K562 (cell line): ENCODE data around the gene PRDM11. TPM values are rescaled to one million over a fixed set of nuclear protein-coding genes. Genes with fewer than 3 reads are reported as not detected.

Experiments used
- BCOR ChIP-seq: fragments of 450-650 bp; IDR thresholded peaks from 2 replicates; pipeline ENCODE4 v1.6.1; 2016
- CREM ChIP-seq: IDR thresholded peaks from 2 replicates; pipeline ENCODE4 v1.6.1; 2014; ENCODE audit warnings: antibody characterized with exemption, low read depth
- CTBP1 ChIP-seq: fragments of 450-650 bp; IDR thresholded peaks from 2 replicates; pipeline ENCODE4 v1.6.1; 2016; ENCODE audit warnings: borderline replicate concordance
- CXXC5 ChIP-seq: fragments of 250-450 bp; sonication (Bioruptor Pico); IDR thresholded peaks from 2 replicates; pipeline ENCODE4 v1.8.0; 2022; ENCODE audit warnings: inconsistent platforms, mild to moderate bottlenecking, moderate library complexity
- HMGN3 ChIP-seq: IDR thresholded peaks from 2 replicates; pipeline ENCODE4 v1.6.1; 2011; ENCODE audit warnings: borderline replicate concordance, low read depth, mild to moderate bottlenecking, mixed read lengths, low read length; ENCODE audit not compliant: insufficient read length; ENCODE audit errors: extremely low read depth
- LARP7 ChIP-seq: fragments of 450-650 bp; IDR thresholded peaks from 2 replicates; pipeline ENCODE4 v1.6.1; 2016
- NBN ChIP-seq: fragments of 450-650 bp; IDR thresholded peaks from 2 replicates; pipeline ENCODE4 v1.6.1; 2016; ENCODE audit warnings: low read depth, mild to moderate bottlenecking
- NR2C2 ChIP-seq, 2 experiments: fragments of 200-800 bp in 1 of 2; sonication (Bioruptor generic) in 1 of 2; sonication (generic) in 1 of 2; formaldehyde crosslinking in 1 of 2; IDR thresholded peaks; 2 replicates each; pipeline versions ENCODE4 v1.6.1 to v1.8.0; 2016 to 2022; ENCODE audit warnings: mild to moderate bottlenecking in 1 of 2, missing compliant biosample characterization in 1 of 2, missing genetic modification characterization in 1 of 2, missing genetic modification reagents in 1 of 2
- PCBP2 ChIP-seq: fragments of 200-400 bp; formaldehyde crosslinking; IDR thresholded peaks from 2 replicates; pipeline ENCODE4 v1.6.1; 2018; ENCODE audit warnings: low read length, low read depth, mild to moderate bottlenecking, moderate library complexity; ENCODE audit not compliant: poor library complexity, severe bottlenecking
- PML ChIP-seq: IDR thresholded peaks from 2 replicates; pipeline ENCODE4 v1.6.1; 2012; ENCODE audit warnings: low read length, inconsistent platforms
- SP1 ChIP-seq: sonication (generic); formaldehyde crosslinking; IDR thresholded peaks from 2 replicates; pipeline ENCODE4 v1.8.1; 2022; ENCODE audit warnings: mild to moderate bottlenecking, missing genetic modification reagents
- TCF7L2 ChIP-seq: fragments of 150-350 bp; IDR thresholded peaks from 2 replicates; pipeline ENCODE4 v1.6.1; 2016; ENCODE audit warnings: low read depth, mild to moderate bottlenecking, low read length, moderate library complexity
- ZNF431 ChIP-seq: sonication (generic); formaldehyde crosslinking; IDR thresholded peaks from 2 replicates; pipeline ENCODE4 v1.8.0; 2022; ENCODE audit warnings: mild to moderate bottlenecking, missing genetic modification reagents
- ZNF699 ChIP-seq: fragments of 250-450 bp; sonication (Bioruptor Pico); IDR thresholded peaks from 2 replicates; pipeline ENCODE4 v1.8.0; 2021; ENCODE audit warnings: mild to moderate bottlenecking, moderate library complexity; ENCODE audit not compliant: insufficient replicate concordance
- ZZZ3 ChIP-seq: fragments of 450-650 bp; IDR thresholded peaks from 2 replicates; pipeline ENCODE4 v1.6.1; 2016; ENCODE audit warnings: antibody characterized with exemption, mild to moderate bottlenecking, moderate library complexity
- polyA plus RNA-seq, 8 experiments: library from polyadenylated mRNA; depleted of rRNA in 4 of 8; stranded (reverse) in 5 of 8; unstranded in 3 of 8; fragments of >200 nt; fragmentation: Nextera tagmentation in 2 of 8; fragmentation: Illumina TruSeq in 1 of 8; extraction: Ambion mirVana in 2 of 8; extraction: Trizol in 1 of 8; gene quantifications; 2 replicates each; pipeline versions ENCODE4 v1.2.1 to v1.2.3, GENCODE V29; 2011 to 2014; ENCODE audit warnings: inconsistent platforms in 1 of 8, missing spikeins in 1 of 8
- total RNA-seq, 7 experiments: library from RNA; depleted of rRNA in 6 of 7; stranded (reverse); fragments of >200 nt in 6 of 7; fragmentation: Illumina TruSeq in 2 of 7; extraction: Trizol in 2 of 7; gene quantifications; 2 replicates each; pipeline versions ENCODE4 v1.2.1 to v1.2.3, GENCODE V29; 2011 to 2021; ENCODE audit warnings: low replicate concordance in 1 of 7
- TF ChIP-seq, protein P1 (sequence below): IDR thresholded peaks from 3 replicates; pipeline ENCODE4 v1.6.1; 2011; ENCODE audit warnings: borderline replicate concordance, mild to moderate bottlenecking, moderate library complexity; ENCODE audit not compliant: insufficient read length; ENCODE audit errors: extremely low read depth
- TF ChIP-seq, protein P2 (sequence below), 2 experiments: fragments of 450-650 bp; IDR thresholded peaks; 2 replicates each; pipeline ENCODE4 v1.6.1; 2018; ENCODE audit warnings: mild to moderate bottlenecking in 2 of 2, low read depth in 1 of 2; ENCODE audit not compliant: partially characterized antibody in 2 of 2
- TF ChIP-seq, protein P3 (sequence below): IDR thresholded peaks from 2 replicates; pipeline ENCODE4 v1.6.1; 2011; ENCODE audit not compliant: insufficient read length; ENCODE audit errors: extremely low read depth

Gene PRDM11
- total and polyA plus RNA-seq, 9 of the 15 experiments (the other 6 are each of a cell fraction or from before 2014, with no cell fraction given) = 0.01 to 1.1 (median 0.29) TPM

DNA sequence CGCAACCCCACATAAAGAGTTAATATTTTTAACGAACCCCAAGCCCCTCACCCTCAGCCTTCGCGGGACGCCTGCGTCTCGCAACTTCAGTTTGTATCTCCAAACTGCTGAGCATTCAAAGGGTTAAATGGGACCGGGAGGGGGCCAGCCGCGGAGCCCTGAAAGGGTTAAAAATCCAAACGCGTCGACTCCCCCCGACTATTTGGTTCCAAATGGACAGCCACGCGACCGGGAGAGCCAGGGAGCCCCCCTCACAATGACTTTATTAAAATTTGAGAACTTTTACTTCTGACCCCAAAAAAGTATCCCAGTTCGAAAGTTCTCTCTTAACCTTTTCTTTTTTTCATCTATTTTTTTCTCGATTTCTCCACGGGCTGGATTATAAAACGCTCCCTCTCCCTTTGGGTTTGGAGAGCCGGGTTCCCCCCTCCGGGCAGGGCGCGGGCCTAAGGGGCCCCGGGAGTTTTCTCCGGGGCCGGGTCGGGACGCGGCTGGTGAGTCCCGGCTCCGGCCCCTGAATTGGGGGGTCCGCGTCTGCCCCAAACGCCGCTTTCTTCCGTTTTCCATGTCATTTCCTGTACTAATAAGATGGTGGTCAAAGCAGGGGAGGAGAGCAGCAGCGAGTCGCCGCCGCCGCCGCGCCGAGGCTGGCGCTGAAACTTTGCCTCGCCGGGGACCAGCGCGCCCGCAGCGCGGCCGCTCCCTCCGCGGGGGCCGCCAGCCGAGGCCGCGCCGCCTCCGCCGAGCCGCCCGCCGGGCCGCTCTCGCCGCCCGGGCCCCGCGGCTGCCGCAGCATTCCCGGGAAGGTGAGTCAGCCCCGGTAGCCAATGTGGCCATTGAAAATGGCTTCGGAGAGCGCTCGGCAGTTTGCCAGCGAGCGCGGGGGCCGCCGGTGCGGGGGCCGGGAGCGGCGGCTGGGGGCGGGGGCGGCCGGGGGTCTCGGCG lies at the start of gene PRDM11 (continued):
- TF ChIP-seq ZZZ3 (no peak), SP1 (no peak), PCBP2 (no peak), HMGN3 (no peak), ZNF699 (CRISPR knock-in tag) (no peak), TCF7L2 (no peak), ZNF431 (CRISPR knock-in tag) (no peak), PML (no peak), BCOR (0 out of 2 replicates have a peak, but pooled peaks have one; percentile 2), CREM (no peak), CTBP1 (no peak), NR2C2 (CRISPR knock-in tag; IDR thresholded peaks at IDR 0.05) (no peak), NR2C2 (tag; IDR thresholded peaks at IDR 0.05) (peak; percentile 51; the same call in 1 of the 2 replicates), LARP7 (no peak), NBN (no peak), CXXC5 (CRISPR knock-in tag) (0 out of 2 replicates have a peak, but pooled peaks have one; percentile 6)
- TF ChIP-seq, protein P1, sequence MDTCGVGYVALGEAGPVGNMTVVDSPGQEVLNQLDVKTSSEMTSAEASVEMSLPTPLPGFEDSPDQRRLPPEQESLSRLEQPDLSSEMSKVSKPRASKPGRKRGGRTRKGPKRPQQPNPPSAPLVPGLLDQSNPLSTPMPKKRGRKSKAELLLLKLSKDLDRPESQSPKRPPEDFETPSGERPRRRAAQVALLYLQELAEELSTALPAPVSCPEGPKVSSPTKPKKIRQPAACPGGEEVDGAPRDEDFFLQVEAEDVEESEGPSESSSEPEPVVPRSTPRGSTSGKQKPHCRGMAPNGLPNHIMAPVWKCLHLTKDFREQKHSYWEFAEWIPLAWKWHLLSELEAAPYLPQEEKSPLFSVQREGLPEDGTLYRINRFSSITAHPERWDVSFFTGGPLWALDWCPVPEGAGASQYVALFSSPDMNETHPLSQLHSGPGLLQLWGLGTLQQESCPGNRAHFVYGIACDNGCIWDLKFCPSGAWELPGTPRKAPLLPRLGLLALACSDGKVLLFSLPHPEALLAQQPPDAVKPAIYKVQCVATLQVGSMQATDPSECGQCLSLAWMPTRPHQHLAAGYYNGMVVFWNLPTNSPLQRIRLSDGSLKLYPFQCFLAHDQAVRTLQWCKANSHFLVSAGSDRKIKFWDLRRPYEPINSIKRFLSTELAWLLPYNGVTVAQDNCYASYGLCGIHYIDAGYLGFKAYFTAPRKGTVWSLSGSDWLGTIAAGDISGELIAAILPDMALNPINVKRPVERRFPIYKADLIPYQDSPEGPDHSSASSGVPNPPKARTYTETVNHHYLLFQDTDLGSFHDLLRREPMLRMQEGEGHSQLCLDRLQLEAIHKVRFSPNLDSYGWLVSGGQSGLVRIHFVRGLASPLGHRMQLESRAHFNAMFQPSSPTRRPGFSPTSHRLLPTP = peak; percentile 23
- TF ChIP-seq, protein P2, sequence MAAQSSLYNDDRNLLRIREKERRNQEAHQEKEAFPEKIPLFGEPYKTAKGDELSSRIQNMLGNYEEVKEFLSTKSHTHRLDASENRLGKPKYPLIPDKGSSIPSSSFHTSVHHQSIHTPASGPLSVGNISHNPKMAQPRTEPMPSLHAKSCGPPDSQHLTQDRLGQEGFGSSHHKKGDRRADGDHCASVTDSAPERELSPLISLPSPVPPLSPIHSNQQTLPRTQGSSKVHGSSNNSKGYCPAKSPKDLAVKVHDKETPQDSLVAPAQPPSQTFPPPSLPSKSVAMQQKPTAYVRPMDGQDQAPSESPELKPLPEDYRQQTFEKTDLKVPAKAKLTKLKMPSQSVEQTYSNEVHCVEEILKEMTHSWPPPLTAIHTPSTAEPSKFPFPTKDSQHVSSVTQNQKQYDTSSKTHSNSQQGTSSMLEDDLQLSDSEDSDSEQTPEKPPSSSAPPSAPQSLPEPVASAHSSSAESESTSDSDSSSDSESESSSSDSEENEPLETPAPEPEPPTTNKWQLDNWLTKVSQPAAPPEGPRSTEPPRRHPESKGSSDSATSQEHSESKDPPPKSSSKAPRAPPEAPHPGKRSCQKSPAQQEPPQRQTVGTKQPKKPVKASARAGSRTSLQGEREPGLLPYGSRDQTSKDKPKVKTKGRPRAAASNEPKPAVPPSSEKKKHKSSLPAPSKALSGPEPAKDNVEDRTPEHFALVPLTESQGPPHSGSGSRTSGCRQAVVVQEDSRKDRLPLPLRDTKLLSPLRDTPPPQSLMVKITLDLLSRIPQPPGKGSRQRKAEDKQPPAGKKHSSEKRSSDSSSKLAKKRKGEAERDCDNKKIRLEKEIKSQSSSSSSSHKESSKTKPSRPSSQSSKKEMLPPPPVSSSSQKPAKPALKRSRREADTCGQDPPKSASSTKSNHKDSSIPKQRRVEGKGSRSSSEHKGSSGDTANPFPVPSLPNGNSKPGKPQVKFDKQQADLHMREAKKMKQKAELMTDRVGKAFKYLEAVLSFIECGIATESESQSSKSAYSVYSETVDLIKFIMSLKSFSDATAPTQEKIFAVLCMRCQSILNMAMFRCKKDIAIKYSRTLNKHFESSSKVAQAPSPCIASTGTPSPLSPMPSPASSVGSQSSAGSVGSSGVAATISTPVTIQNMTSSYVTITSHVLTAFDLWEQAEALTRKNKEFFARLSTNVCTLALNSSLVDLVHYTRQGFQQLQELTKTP (IDR thresholded peaks at IDR 0.05; ENCODE audit: low read depth in 1 of 2, partially characterized antibody in 2 of 2) = no peak
- TF ChIP-seq, protein P3, sequence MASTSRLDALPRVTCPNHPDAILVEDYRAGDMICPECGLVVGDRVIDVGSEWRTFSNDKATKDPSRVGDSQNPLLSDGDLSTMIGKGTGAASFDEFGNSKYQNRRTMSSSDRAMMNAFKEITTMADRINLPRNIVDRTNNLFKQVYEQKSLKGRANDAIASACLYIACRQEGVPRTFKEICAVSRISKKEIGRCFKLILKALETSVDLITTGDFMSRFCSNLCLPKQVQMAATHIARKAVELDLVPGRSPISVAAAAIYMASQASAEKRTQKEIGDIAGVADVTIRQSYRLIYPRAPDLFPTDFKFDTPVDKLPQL = no peak
